Measurements from ENCODE around the gene ATF7IP2. TPM values are rescaled to one million over a fixed set of nuclear protein-coding genes. Genes with fewer than 3 reads are reported as not detected.
"Not testable (repeated sequence)": the region's sequence is repeated elsewhere in the genome, so short reads cannot be mapped to it uniquely, and the experiment has no call there.

ATF7IP2 gene
- total and polyA plus RNA-seq, 5 donors, result 27.3 to 43.2 (median 29.3) TPM

DNA sequence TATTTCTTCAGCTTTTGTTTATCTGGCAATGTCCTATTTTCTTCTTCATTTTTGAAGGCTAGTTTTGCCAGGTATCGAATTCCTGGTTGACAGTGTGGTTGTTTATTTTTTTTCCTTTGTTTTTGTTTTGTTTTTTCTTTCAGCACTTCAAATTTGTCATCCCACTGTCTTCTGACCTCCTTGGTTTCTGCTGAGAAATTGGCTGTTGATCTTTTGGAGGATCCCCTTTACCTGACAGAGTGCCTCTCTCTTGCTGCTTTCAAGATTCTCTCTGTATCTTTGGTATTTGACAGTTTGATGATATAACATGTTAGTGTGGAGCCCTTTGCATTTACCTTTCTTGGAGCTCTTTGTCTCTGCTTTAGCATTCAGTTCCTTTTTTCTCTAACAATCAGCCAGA, 9.6 kb upstream of the ATF7IP2 start:
- DNase-seq (no peak), ATAC-seq (no peak)
- Histone ChIP-seq H3K27ac (ENCODE audit: low read length) (no peak overlapping the region), H3K9me3 (ENCODE audit: control insufficient read depth, low read length) (no peaks in the 10 kb centered on the region), H3K4me3 (ENCODE audit: low read length) (no peak overlapping the region), H3K27me3 (ENCODE audit: control insufficient read depth, insufficient read depth) (no peaks in the 10 kb centered on the region), H3K4me1 (ENCODE audit: control insufficient read depth, insufficient read depth, low read length) (no peaks in the 10 kb centered on the region)
- intact Hi-C loops (cut with DNase I), result no loop called here
- WGBS, result 93% methylated on average over 1 of the region's 1 CpG

DNA sequence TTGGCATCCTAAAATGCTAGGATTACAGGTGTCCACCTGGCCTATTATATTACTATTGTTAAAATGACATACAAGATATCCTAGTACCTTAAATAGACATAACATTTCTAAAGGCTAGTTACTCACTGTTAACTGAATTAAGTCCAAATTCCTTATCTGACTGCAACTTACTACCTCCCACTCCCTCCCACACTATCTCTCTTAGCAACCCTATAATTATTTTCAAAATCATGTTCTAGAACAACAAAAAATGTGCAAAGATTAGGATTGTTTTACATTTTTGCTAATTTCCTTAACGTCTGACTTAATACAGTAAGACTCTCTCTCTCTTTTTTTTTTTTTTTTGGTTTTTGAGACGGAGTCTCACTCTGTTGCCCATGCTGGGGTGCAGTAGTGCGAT, 2.2 kb upstream of the ATF7IP2 start:
- WGBS, result 68% methylated on average over 3 of the region's 3 CpGs
- ATAC-seq (no peak), DNase-seq (no peak)
- H3K27me3 ChIP-seq (ENCODE audit: control insufficient read depth, insufficient read depth), result no peaks in the 10 kb centered on the region
- H3K4me3 ChIP-seq (ENCODE audit: low read length), result no peak overlapping the region
- H3K9me3 ChIP-seq (ENCODE audit: control insufficient read depth, low read length), result no peaks in the 10 kb centered on the region
- H3K27ac ChIP-seq (ENCODE audit: low read length), result no peak overlapping the region
- H3K4me1 ChIP-seq (ENCODE audit: control insufficient read depth, insufficient read depth, low read length), result no peaks in the 10 kb centered on the region
- intact Hi-C loops (cut with DNase I), result no loop called here

DNA sequence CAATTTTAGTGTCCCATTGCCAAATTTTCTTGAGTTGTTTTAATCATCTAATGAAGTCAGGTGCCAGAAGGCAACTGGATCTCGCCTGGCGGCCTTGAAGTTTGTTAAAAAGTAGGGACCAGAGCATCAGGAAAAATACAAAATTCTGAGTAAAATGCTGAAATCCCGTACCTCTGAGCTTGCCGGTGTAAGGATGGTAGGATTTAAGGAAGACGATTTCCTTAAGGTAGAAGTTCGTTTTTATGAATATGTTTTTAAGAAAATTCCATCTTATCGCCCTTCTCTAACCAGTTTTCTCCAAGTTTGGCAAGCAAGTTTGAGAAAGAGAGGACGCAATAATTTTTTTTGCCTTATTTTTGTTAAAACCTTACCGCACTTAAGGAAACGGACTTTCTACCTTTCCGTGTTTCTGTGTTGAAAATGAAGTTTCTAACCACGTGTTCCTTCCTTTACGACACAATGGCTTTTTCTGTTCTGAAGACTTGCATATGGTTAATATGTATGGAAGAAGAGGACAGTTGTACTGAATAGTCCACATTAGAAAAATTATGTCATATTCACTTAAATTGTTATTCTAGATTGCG, 748 bp downstream of the ATF7IP2 start:
- Histone ChIP-seq H3K4me3 (ENCODE audit: low read length) (peak overlapping the region; percentile 66), H3K9me3 (ENCODE audit: control insufficient read depth, low read length) (no peaks in the 10 kb centered on the region), H3K27me3 (ENCODE audit: control insufficient read depth, insufficient read depth) (no peaks in the 10 kb centered on the region), H3K4me1 (ENCODE audit: control insufficient read depth, insufficient read depth, low read length) (no peaks in the 10 kb centered on the region), H3K27ac (ENCODE audit: low read length) (peak overlapping the region; percentile 52)
- ATAC-seq (no peak), DNase-seq (no peak)
- WGBS, result 7% methylated on average over 14 of the region's 14 CpGs
- intact Hi-C loops (cut with DNase I), result no loop called here

DNA sequence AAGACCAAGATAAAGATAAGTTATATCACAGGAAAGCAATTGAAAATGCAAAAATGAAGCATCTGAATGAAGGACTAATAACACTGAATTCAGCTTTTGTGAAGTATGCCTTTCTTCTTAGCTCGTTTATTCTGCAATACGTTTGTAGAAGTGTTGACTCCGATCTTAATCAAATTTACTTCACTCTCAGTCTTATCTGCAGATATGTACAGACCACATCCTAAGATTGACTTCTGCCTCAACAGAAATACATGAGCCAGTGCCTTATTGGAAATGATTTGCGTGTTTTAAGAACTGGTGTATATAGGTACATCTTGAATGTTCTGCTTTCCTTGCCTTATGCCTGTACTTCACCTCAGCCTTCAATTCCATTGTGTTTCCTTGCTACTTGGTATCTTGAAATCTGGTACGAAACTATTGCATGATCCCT, 1.3 kb downstream of the ATF7IP2 start:
- no peaks in the 10 kb centered on the region for H3K4me1 ChIP-seq (ENCODE audit: control insufficient read depth, insufficient read depth, low read length)
- no peaks in the 10 kb centered on the region for H3K27me3 ChIP-seq (ENCODE audit: control insufficient read depth, insufficient read depth)
- DNase-seq (no peak), ATAC-seq (no peak)
- no peaks in the 10 kb centered on the region for H3K9me3 ChIP-seq (ENCODE audit: control insufficient read depth, low read length)
- no peak overlapping the region for H3K27ac ChIP-seq (ENCODE audit: low read length)
- WGBS, result 55% methylated on average over 5 of the region's 5 CpGs
- H3K4me3 ChIP-seq (ENCODE audit: low read length), result peak overlapping the region; percentile 66
- intact Hi-C loops (cut with DNase I), result no loop called here

DNA sequence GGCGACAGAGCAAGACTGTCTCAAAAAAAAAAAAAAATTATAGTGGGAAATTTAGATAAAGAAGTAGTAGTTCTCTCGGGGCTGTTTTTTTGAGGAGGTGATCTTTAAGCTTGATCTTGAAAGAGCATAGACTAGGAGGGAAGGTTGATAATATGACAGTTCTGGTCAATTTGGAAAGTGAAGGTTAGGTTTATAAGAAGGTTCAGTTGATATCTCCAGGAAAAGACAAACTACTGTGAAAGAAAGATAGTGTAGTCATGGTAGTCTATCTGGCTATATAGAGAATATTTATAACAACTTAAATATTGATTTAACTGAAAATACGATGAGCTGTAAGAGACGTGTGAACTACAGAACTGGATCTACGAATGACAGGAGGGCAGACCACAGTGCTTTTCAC, 3.1 kb downstream of the ATF7IP2 start:
- intact Hi-C loops (cut with DNase I), result no loop called here
- WGBS, result 68% methylated on average over 5 of the region's 5 CpGs
- DNase-seq, result no peak
- Histone ChIP-seq H3K4me3 (ENCODE audit: low read length) (no peak overlapping the region), H3K27ac (ENCODE audit: low read length) (no peak overlapping the region), H3K9me3 (ENCODE audit: control insufficient read depth, low read length) (no peaks in the 10 kb centered on the region), H3K27me3 (ENCODE audit: control insufficient read depth, insufficient read depth) (no peaks in the 10 kb centered on the region), H3K4me1 (ENCODE audit: control insufficient read depth, insufficient read depth, low read length) (no peaks in the 10 kb centered on the region)
- no peak for ATAC-seq

DNA sequence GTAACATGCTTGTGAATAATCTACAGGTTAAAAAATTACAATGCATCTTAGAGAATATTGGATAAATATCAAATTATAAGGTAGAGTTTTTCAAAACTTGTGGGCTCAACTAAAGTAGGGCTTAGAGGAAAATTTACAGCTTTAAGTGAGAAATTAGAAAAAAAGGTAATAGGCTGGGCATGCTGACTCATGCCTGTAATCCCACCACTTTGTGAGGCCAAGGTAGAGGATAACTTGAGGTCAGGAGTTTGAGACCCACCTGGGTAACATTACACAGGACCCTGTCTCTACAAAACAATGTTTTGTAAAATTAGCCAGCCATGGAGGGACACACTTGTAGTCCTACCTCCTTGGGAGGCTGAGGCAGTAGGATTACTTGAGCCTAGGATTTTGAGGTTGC, 4.5 kb downstream of the ATF7IP2 start:
- no peak for DNase-seq
- intact Hi-C loops (cut with DNase I), result no loop called here
- H3K9me3 ChIP-seq (ENCODE audit: control insufficient read depth, low read length), result no peaks in the 10 kb centered on the region
- ATAC-seq, result no peak
- H3K4me3 ChIP-seq (ENCODE audit: low read length), result no peak overlapping the region
- H3K27ac ChIP-seq (ENCODE audit: low read length), result no peak overlapping the region
- H3K27me3 ChIP-seq (ENCODE audit: control insufficient read depth, insufficient read depth), result no peaks in the 10 kb centered on the region
- H3K4me1 ChIP-seq (ENCODE audit: control insufficient read depth, insufficient read depth, low read length), result no peaks in the 10 kb centered on the region

DNA sequence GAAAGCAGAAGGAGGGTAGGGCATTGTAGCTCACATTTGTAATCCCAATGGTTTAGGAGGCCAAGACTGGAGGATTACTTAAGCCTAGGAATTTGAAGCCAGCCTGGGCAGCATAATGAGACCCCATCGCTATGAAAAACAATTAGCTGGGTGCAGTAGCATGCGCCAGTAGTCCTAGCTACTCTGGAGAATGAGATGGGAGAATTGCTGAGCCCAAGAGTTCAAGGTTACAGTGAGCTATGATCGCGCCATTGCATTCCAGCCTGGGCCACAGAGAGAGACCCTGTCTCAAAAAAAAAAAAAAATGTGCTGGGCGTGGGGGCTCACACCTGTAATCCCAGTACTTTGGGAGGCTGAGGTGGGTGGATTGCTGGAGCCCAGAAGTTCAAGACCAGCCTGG, 5.0 kb downstream of the ATF7IP2 start:
- WGBS, result 98% methylated on average over 5 of the region's 5 CpGs
- no peaks in the 10 kb centered on the region for H3K4me1 ChIP-seq (ENCODE audit: control insufficient read depth, insufficient read depth, low read length)
- no peaks in the 10 kb centered on the region for H3K27me3 ChIP-seq (ENCODE audit: control insufficient read depth, insufficient read depth)
- DNase-seq (no peak), ATAC-seq (no peak)
- no peak overlapping the region for H3K27ac ChIP-seq (ENCODE audit: low read length)
- H3K9me3 ChIP-seq (ENCODE audit: control insufficient read depth, low read length), result no peaks in the 10 kb centered on the region
- intact Hi-C loops (cut with DNase I), result no loop called here
- no peak overlapping the region for H3K4me3 ChIP-seq (ENCODE audit: low read length)

DNA sequence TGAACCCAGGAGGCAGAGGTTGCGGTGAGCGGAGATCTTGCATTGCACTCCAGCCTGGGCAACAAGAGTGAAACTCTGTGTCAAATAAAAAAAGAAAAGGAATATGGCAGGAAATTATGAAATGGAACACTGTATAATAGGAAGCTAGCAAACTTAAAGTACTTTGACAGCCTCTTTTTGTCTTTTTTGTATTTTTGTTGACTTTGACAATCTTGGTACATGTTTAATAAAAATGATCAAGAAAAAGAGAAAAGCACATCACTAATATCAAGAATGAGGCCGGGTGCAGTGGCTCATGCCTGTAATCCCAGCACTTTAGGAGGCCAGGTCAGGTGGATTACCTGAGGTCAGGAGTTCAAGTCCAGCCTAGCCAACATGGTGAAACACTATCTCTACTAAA, 5.5 kb downstream of the ATF7IP2 start:
- WGBS, result 96% methylated on average over 3 of the region's 3 CpGs

DNA sequence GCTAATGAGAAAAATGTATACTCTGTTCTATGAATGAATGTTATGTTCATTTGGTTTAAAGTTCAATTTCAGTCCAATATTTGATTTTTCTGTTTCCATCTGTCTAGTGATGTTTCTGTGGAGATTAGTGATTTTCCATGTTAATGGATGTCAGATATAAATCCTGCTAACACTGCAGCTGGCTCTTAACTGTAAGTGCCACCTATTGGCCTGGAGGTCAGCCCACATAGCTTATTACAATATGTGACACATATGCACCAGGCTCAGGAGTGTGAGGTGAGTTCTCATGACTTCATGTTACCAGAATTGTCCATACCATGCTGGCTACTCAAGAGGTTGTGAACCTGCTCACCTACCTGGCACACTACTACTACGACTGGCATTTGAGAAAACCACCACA, 17.1 kb downstream of the ATF7IP2 start:
- H3K4me1 ChIP-seq (ENCODE audit: control insufficient read depth, insufficient read depth, low read length), result peaks cover 3% of the 10 kb centered on the region
- 94% methylated on average over 1 of the region's 1 CpG for WGBS
- no peak overlapping the region for H3K4me3 ChIP-seq (ENCODE audit: low read length)
- intact Hi-C loops (cut with DNase I), result no loop called here
- no peaks in the 10 kb centered on the region for H3K9me3 ChIP-seq (ENCODE audit: control insufficient read depth, low read length)
- ATAC-seq (no peak), DNase-seq (no peak)
- H3K27ac ChIP-seq (ENCODE audit: low read length), result no peak overlapping the region
- no peaks in the 10 kb centered on the region for H3K27me3 ChIP-seq (ENCODE audit: control insufficient read depth, insufficient read depth)

More for the DNA sequence above, 5.5 kb downstream of the ATF7IP2 start:
- H3K27ac ChIP-seq (ENCODE audit: low read length), result no peak overlapping the region
- no peak for DNase-seq
- ATAC-seq, result no peak
- H3K4me3 ChIP-seq (ENCODE audit: low read length), result no peak overlapping the region
- H3K4me1 ChIP-seq (ENCODE audit: control insufficient read depth, insufficient read depth, low read length), result no peaks in the 10 kb centered on the region
- H3K9me3 ChIP-seq (ENCODE audit: control insufficient read depth, low read length), result no peaks in the 10 kb centered on the region
- H3K27me3 ChIP-seq (ENCODE audit: control insufficient read depth, insufficient read depth), result no peaks in the 10 kb centered on the region
- intact Hi-C loops (cut with DNase I), result no loop called here

DNA sequence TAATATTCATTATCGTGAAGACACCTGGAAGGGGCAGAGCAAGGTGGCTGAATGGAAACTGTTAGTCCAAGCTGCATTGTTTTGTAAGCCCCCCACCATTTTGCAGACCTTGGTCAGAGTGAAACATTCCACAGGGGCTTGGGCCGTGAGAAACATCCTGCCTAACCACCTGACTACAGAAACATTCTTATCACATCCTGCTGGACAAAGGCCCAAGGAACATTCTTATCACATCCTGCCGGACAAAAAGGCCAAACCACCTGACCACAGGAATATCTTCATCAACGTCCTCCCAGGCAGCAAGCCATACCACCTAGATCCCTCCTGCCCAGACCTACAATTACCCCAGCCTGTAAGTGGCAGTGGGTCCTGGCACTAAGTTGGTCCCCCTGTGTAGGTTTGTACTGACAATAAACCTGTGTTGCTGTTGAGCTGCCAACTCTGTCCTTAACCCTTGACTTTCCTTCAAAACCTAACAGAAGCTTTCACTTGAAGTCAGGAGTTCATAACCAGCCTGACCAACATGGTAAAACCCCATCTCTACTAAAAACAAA, 19.6 kb downstream of the ATF7IP2 start:
- intact Hi-C loops (cut with DNase I), result no loop called here
- ATAC-seq, result peak; percentile 38 to 42
- Histone ChIP-seq H3K4me1 (ENCODE audit: control insufficient read depth, insufficient read depth, low read length) (peaks cover 3% of the 10 kb centered on the region), H3K4me3 (ENCODE audit: low read length) (no peak overlapping the region), H3K27me3 (ENCODE audit: control insufficient read depth, insufficient read depth) (no peaks in the 10 kb centered on the region), H3K27ac (ENCODE audit: low read length) (no peak overlapping the region), H3K9me3 (ENCODE audit: control insufficient read depth, low read length) (no peaks in the 10 kb centered on the region)
- 35% methylated on average over 4 of the region's 4 CpGs for WGBS
- DNase-seq, result no peak

DNA sequence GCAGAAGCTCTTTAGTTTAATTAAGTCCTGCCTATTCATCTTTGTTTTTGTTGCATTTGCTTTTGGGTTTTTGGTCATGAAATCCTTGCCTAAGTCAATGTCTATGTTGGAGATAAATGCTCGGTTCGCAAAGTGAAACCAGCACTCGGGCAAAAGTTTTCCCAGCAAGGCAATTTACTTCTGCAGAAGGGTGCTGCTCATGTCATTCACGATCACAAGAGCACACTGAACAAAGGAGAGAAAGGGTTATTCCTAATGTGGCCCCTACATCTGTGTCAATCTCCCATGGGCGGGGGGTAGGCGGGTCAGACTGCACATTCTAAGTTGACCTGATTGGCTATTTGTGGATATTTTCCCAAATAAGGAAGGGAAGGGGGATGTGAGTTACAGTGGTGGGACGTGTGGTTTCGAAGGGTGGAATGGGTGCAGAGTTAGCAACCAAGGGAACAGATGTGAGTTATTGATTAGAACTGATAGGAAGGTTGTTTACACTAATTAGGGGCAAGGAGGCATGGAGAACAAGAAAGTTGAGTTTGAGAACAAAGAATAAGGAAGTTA, 23.0 kb downstream of the ATF7IP2 start:
- Histone ChIP-seq H3K27ac (ENCODE audit: low read length) (no peak overlapping the region), H3K4me1 (ENCODE audit: control insufficient read depth, insufficient read depth, low read length) (no peaks in the 10 kb centered on the region), H3K9me3 (ENCODE audit: control insufficient read depth, low read length) (no peaks in the 10 kb centered on the region), H3K4me3 (ENCODE audit: low read length) (no peak overlapping the region), H3K27me3 (ENCODE audit: control insufficient read depth, insufficient read depth) (no peaks in the 10 kb centered on the region)
- intact Hi-C loops (cut with DNase I), result no loop called here
- DNase-seq (no peak), ATAC-seq (no peak)
- WGBS, result 90% methylated on average over 8 of the region's 8 CpGs

DNA sequence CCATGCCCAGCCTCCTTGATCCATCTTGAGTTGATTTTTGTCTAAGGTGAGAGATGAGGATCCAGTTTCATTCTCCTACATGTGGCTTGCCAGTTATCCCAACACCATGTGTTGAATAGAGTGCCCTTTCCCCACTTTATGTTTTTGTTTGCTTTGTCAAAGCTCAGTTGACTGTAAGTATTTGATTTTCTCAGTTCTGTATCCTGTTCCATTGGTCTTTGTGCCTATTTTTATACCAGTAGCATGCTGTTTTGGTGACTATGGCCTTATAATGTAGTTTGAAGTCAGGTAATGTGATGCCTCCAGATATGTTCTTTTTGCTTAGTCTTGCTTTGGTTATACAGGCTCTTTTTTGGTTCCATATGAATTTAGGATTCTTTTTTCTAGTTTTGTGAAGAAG, 23.9 kb downstream of the ATF7IP2 start:
- DNase-seq; H3K9me3 ChIP-seq (ENCODE audit: control insufficient read depth, low read length); H3K27me3 ChIP-seq (ENCODE audit: control insufficient read depth, insufficient read depth); ATAC-seq; H3K4me3 ChIP-seq (ENCODE audit: low read length); H3K27ac ChIP-seq (ENCODE audit: low read length); intact Hi-C loops (cut with DNase I); H3K4me1 ChIP-seq (ENCODE audit: control insufficient read depth, insufficient read depth, low read length): not testable (repeated sequence)
